ENCODE measurements around the gene PISD.

- TF ChIP-seq CTCF (conservative IDR thresholded peaks at IDR 0.05) (no peak), EZH2 (IDR thresholded peaks at IDR 0.05; ENCODE audit: low read depth) (no peak)
Measured at GRCh38 chr22:31653944-31654343, 8.1 kb downstream of the PISD start.

All from PC-9 (cell line).